Muscle of leg (tissue), 11 donors: ENCODE results near the gene SNAP25. TPM values are rescaled to one million over a fixed set of nuclear protein-coding genes. Genes with fewer than 3 reads are reported as not detected.

Experiments
- DNase-seq: peaks from one replicate; pipeline ENCODE4 v3.0.0; 2013
- H3K27ac ChIP-seq: one replicate; pipeline ENCODE4 v1.5.1; 2013; ENCODE audit warnings: mild to moderate bottlenecking, low read length, control low read depth
- H3K27me3 ChIP-seq: one replicate; pipeline ENCODE4 v1.6.1; 2013; ENCODE audit warnings: low read length; ENCODE audit not compliant: control insufficient read depth, insufficient read depth
- H3K36me3 ChIP-seq: one replicate; pipeline ENCODE4 v1.6.1; 2013; ENCODE audit warnings: low read length; ENCODE audit not compliant: control insufficient read depth, insufficient read depth
- H3K4me1 ChIP-seq: one replicate; pipeline ENCODE4 v1.6.1; 2013; ENCODE audit warnings: low read length; ENCODE audit not compliant: control insufficient read depth, insufficient read depth
- H3K4me3 ChIP-seq: one replicate; pipeline ENCODE4 v1.5.1; 2013; ENCODE audit warnings: low read length, control low read depth
- H3K9me3 ChIP-seq: replicated peaks from 2 replicates; pipeline ENCODE4 v1.6.1; 2013; ENCODE audit warnings: low read depth, low read length; ENCODE audit not compliant: control insufficient read depth
- WGBS: methylation state at CpG from one replicate; pipeline ENCODE4 v1.1.5; 2013; ENCODE audit warnings: missing lambda C conversion rate; ENCODE audit not compliant: insufficient coverage; 5-methylcytosine and 5-hydroxymethylcytosine counted together
- polyA plus RNA-seq, 8 donors: library from polyadenylated mRNA; unstranded; fragments of 120-200 nt; gene quantifications; one replicate each; pipeline versions ENCODE4 v1.2.1 to v1.2.3, GENCODE V29; 2013; ENCODE audit warnings: inconsistent platforms in 1 of 8, low replicate concordance in 1 of 8; ENCODE audit not compliant: insufficient read length in 8 of 8, insufficient read depth in 1 of 8
- total RNA-seq: library from RNA; stranded (reverse); fragments of 120-200 nt; gene quantifications from one replicate; pipeline ENCODE4 v1.2.4, GENCODE V29; 2013

Gene SNAP25
- total and polyA plus RNA-seq, 9 donors, result 3.1 to 7.5 (median 5.1) TPM

DNA sequence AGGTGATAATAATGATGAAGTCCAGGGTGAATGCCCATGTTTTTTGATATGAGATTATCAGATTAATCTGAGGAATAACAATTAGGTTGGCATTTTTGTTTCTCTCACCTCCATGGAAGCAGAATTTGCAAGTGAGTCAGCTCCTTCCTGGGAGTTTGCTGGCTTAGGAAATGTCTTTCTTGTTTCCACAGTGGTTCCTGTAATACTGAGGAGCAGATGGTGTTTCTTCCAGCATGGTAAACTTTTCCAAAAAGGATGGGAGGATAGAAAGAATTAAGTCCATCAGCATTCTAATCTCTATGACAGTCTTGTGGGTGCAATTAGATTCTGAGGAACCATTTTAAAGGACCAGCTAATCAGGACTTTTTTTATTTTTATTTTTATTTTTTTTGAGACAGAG, 40.5 kb downstream of the SNAP25 start:
- Histone ChIP-seq H3K27ac (no peak overlapping the region), H3K9me3 (no peaks in the 10 kb centered on the region), H3K27me3 (no peaks in the 10 kb centered on the region), H3K4me1 (peaks cover 3% of the 10 kb centered on the region), H3K36me3 (no peaks in the 10 kb centered on the region), H3K4me3 (no peak overlapping the region)
- no peak for DNase-seq

DNA sequence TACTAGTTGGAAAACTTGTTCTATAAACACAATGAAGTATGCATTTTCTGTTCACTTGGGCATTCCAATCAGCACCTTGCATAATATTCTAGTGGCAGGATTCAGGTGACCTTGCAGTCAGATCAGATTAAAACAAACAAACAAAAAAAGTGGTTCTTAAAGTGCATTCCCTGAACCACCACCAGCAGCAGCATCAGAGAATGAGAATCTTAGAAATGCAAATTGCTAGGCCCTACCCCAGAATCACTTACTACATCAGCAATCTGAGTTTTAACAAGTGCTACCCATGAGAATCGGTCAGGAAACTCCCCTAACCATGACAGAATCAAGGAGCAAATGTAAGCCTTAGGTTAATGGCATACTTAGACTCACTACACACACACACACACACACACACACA, 41.7 kb downstream of the SNAP25 start:
- Histone ChIP-seq H3K4me3 (no peak overlapping the region), H3K9me3 (no peaks in the 10 kb centered on the region), H3K27ac (no peak overlapping the region), H3K36me3 (no peaks in the 10 kb centered on the region), H3K4me1 (peaks cover 3% of the 10 kb centered on the region), H3K27me3 (no peaks in the 10 kb centered on the region)
- DNase-seq, result no peak
- 75% methylated on average over 1 of the region's 1 CpG for WGBS

DNA sequence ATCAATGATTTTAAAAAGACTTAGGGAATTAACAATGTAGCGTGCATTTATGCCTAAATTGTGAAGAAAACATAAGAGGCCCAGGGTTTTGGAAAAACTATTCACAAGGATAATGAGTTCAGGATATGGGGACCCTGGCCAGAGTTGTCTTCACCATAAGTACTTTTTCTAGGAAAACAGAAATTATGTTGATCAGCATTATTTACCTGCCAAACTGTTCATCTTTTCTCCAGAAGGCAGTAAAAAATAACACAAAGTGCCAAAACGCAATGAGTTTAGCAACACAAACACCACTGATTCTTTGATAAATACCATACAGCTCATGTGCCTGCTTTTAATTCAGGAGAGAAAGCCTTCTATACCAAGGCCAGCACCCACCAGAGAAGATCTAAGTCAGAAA, 43.1 kb downstream of the SNAP25 start:
- peak; percentile 41 for DNase-seq
- no peaks in the 10 kb centered on the region for H3K36me3 ChIP-seq
- H3K4me1 ChIP-seq, result peaks cover 3% of the 10 kb centered on the region
- no peaks in the 10 kb centered on the region for H3K9me3 ChIP-seq
- H3K27me3 ChIP-seq, result no peaks in the 10 kb centered on the region
- 50% methylated on average over 1 of the region's 2 CpGs for WGBS
- no peak overlapping the region for H3K27ac ChIP-seq
- H3K4me3 ChIP-seq, result no peak overlapping the region

DNA sequence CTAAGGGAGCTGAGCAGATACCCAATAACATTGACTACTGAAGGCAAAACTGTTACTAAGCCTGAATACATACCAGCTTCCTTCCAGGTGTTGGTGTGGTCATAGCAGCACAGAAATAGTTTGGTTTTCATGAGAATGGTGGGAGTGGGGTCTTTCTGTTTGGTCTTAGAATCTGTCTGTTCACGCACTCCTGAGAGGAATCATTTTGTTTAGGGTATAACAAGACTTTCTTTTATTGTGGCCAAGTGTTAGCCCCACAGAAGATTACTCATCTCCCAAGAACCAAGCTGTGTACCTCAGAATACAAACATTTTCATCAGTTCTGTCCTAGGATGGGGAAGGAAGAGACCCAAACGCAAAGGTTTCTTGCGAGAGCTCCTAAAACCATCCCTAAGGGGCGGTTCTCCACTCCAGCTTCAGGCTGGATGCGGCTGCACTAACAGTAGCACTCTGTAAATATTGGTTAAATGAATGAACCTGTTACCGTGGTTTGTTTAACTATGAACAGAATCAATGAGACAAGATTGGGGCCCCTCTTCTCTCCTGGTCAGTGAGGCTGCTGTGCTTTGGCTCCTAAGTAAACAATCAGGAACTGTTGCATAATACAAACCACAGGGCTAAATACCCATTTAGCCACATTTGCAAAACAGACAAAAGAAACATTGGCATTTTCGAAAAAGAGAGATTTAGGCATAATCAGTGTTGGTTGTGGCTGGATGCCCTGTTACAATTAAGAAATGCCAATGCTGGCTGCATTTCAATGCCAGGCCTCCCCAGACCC, 44.9 kb downstream of the SNAP25 start:
- Histone ChIP-seq H3K4me1 (peaks cover 3% of the 10 kb centered on the region), H3K9me3 (no peaks in the 10 kb centered on the region), H3K27me3 (no peaks in the 10 kb centered on the region), H3K36me3 (no peaks in the 10 kb centered on the region), H3K27ac (no peak overlapping the region), H3K4me3 (no peak overlapping the region)
- WGBS, result no CpG with 5 or more reads among the region's 7 CpGs
- DNase-seq, result no peak

DNA sequence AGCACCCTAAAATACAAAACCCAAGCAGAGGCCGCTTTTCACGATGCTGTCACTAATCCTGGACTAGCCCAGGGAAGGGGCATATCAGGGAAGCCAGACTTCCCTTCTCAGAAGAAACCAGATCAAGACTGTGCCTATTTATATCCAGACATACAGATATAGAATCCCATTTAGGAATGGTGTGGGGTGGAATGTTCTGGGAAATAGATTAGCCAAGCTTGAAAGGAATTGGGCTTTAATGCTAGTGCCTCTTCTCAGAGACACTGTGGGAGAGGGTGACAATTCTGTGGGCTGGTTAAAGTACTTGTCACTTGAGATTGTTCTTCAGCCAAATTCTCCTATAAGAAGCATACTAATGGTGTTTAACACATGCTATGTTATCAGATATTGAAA, 45.5 kb downstream of the SNAP25 start:
- Histone ChIP-seq H3K27ac (no peak overlapping the region), H3K9me3 (no peaks in the 10 kb centered on the region), H3K4me1 (peaks cover 3% of the 10 kb centered on the region), H3K4me3 (no peak overlapping the region), H3K36me3 (no peaks in the 10 kb centered on the region), H3K27me3 (no peaks in the 10 kb centered on the region)
- DNase-seq, result peak; percentile 4
- no CpG with 5 or more reads among the region's 2 CpGs for WGBS

DNA sequence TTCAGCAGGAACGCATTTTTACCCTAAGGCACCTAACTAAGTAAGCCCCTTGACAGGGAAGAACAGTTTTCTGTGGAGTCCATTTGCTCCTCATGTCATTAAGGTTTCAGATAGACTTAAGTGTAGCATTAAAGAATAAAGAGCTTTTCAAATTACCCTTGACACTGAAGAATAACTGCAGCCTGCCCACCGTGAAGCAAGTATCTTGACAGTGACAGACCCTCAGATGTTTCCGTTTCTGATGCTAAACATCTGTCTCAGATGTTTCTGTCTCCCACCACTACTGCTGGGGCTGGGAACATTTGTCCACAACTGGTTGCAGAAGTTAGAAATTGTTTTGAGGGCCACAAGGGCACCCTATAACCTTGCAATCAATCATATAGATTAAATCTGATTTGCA, 50.0 kb downstream of the SNAP25 start:
- Histone ChIP-seq H3K27me3 (no peaks in the 10 kb centered on the region), H3K36me3 (no peaks in the 10 kb centered on the region), H3K4me3 (no peak overlapping the region), H3K9me3 (no peaks in the 10 kb centered on the region), H3K4me1 (peaks cover 10% of the 10 kb centered on the region), H3K27ac (no peak overlapping the region)
- no peak for DNase-seq
- no CpG with 5 or more reads among the region's 3 CpGs for WGBS

DNA sequence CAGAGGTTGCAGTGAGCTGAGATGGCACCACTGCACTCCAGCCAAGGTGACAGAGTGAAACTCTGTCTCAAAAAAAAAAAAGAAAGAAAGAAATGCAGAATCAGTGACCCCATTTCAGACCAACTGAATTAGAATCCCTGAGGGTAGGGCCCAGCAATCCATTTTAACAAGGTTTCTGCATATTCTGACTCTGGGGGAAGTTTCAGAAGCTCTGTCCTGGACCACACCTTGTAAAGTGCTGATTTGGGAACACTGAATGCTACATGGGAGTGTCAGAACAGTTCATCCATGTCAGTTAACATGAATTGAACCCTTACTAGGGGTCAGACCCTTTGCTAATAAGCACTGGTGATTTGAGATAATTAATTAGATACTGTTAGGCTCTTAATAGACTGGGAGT, 52.0 kb downstream of the SNAP25 start:
- Histone ChIP-seq H3K27ac (no peak overlapping the region), H3K9me3 (no peaks in the 10 kb centered on the region), H3K27me3 (no peaks in the 10 kb centered on the region), H3K4me1 (peaks cover 7% of the 10 kb centered on the region), H3K36me3 (no peaks in the 10 kb centered on the region), H3K4me3 (no peak overlapping the region)
- no peak for DNase-seq

DNA sequence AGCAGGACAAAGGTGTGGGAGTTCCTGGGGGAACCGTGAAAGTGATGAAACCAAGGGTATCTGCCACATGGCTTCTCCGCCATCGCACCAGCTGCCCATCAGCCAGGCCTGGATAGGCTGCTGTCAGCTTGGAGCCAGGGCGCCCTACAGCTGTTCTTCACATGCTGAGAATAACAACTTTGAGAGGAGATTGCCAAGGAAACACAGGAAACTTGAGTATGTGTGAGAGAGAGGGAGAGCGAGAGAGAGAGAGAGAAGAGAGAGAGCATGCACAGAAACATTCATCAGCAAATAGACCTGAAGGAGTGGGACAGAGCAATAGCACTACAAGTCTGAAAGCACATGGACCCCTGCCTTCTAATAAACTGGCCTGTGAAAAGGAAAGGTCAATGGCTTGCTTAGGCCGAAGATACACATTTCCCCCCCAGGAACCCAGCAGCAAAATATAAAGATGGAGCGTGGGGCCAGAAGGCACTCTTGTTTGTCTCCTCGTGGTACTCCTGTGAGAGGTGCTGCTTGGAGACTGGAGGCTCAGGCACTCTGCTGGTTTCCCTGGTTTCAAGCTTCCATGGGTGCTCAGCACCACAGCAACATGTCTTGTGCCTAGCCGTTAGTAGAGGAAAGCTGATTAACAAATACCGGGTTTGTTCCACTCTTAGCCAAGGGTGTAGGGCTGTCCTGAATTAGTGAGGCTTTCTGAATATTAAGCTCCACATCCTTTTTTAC, 53.0 kb downstream of the SNAP25 start:
- peak; percentile 50 for DNase-seq
- peaks cover 7% of the 10 kb centered on the region for H3K4me1 ChIP-seq
- peak overlapping the region; percentile 1 for H3K27ac ChIP-seq
- H3K9me3 ChIP-seq, result no peaks in the 10 kb centered on the region
- H3K36me3 ChIP-seq, result no peaks in the 10 kb centered on the region
- H3K27me3 ChIP-seq, result no peaks in the 10 kb centered on the region
- 38% methylated on average over 5 of the region's 10 CpGs for WGBS
- no peak overlapping the region for H3K4me3 ChIP-seq

DNA sequence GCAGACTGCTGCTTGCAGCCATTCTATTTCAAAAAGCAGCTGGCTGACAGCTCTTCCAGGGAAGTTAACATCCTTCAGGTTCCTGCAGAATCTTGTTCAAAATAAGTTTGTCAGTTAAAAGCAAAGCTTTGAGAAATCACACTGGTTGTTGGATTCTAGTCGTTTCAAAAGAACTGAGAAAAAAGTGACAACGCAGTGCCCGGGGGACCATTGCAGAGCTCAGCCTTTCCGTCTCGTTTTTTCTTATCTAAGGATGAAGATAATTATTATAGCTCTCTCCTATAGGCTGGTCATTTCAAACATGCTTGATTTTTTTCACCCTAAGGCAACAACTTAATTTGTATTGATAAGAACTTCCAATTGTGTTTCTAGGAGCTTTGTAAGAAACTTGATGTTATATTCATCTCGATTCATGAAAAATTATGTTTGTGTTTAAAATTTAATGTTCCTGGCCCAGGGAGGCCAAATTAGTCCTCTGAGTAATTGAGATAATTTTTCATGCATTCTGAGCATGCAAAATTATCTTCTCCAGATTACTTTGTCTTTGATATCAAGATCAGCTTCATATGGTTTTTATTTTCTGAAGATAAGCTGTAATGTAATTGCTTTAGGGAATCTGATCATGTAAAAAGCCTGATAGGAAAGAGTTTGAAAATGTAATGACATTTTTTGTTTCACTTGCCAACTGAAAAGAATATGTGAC, 58.4 kb downstream of the SNAP25 start:
- Histone ChIP-seq H3K4me1 (no peaks in the 10 kb centered on the region), H3K4me3 (no peak overlapping the region), H3K9me3 (no peaks in the 10 kb centered on the region), H3K27ac (no peak overlapping the region), H3K36me3 (no peaks in the 10 kb centered on the region), H3K27me3 (no peaks in the 10 kb centered on the region)
- no peak for DNase-seq
- WGBS, result no CpG with 5 or more reads among the region's 6 CpGs

DNA sequence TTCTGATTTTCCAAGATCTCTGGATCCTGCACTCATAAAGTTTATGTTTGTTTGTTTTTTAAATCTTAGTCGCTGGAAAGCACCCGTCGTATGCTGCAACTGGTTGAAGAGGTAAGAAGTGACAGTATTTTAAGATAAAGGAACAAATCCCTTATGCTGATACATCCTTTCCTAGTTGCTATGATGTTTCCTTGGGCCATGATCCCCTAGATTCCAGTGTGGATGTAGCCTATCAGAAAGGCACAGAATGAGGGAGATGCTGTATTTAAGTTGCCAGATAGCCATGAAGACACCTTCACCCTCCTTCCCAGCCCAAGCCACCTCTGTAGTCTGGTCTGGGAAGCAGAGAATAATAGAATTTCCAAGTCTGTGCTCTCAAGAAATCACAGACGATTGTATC, 59.0 kb downstream of the SNAP25 start:
- H3K27me3 ChIP-seq, result no peaks in the 10 kb centered on the region
- no peak overlapping the region for H3K27ac ChIP-seq
- WGBS, result no CpG with 5 or more reads among the region's 4 CpGs
- no peaks in the 10 kb centered on the region for H3K36me3 ChIP-seq
- no peak overlapping the region for H3K4me3 ChIP-seq
- no peaks in the 10 kb centered on the region for H3K9me3 ChIP-seq
- DNase-seq, result no peak
- H3K4me1 ChIP-seq, result no peaks in the 10 kb centered on the region
